B cell (primary cell): ENCODE data around the gene FAM168A. TPM values are rescaled to one million over a fixed set of nuclear protein-coding genes. Genes with fewer than 3 reads are reported as not detected.

Experiments
- ATAC-seq: fragments of 200-7000 bp; cut with Tn5 transposase; one replicate; pipeline ENCODE4 v1.10.0; 2021; ENCODE audit warnings: low read depth, mild to moderate bottlenecking, moderate number of reproducible peaks, moderate library complexity
- CTCF ChIA-PET: fragments of 350-600 bp; sonication (Branson Sonifier 250); formaldehyde crosslinking; loops from one replicate; lab custom pipeline; 2021; ENCODE audit warnings: antibody characterized with exemption, inconsistent platforms; lab: Charles Lee
- POLR2A ChIA-PET: fragments of 350-600 bp; sonication (Branson Sonifier 250); formaldehyde crosslinking; loops from one replicate; lab custom pipeline; 2021; ENCODE audit warnings: antibody characterized with exemption; lab: Charles Lee
- DNase-seq: peaks from one replicate; pipeline ENCODE4 v3.0.0; 2013
- H2AFZ ChIP-seq: 2 replicates; pipeline ENCODE4 v1.6.1; 2012; ENCODE audit warnings: mild to moderate bottlenecking, low read depth, low read length; ENCODE audit not compliant: insufficient read depth, poor library complexity, severe bottlenecking
- H3K27ac ChIP-seq, 2 donors: 1 replicate in 1 of 2; 2 replicates in 1 of 2; pipeline ENCODE4 v1.5.1; 2012 to 2013; ENCODE audit warnings: low read length in 2 of 2, mild to moderate bottlenecking in 2 of 2, moderate library complexity in 1 of 2
- H3K27me3 ChIP-seq, 4 experiments: fragments of 200-600 bp in 1 of 4; sonication (generic) in 1 of 4; replicated peaks in 1 of 4; 1 replicate in 2 of 4; 2 replicates in 2 of 4; pipeline versions ENCODE4 v1.6.1 to v1.7.0; 2013 to 2016; ENCODE audit warnings: low read length in 3 of 4, mild to moderate bottlenecking in 2 of 4, mixed read lengths in 1 of 4, moderate library complexity in 1 of 4; ENCODE audit not compliant: insufficient read depth in 4 of 4, control insufficient read depth in 3 of 4; ENCODE audit errors: control extremely low read depth in 1 of 4
- H3K36me3 ChIP-seq, 2 experiments: replicated peaks in 1 of 2; 1 replicate in 1 of 2; 2 replicates in 1 of 2; pipeline versions ENCODE4 v1.6.1 to v1.7.1; 2013; ENCODE audit warnings: low read length in 1 of 2; ENCODE audit not compliant: insufficient read depth in 2 of 2, control insufficient read depth in 1 of 2; ENCODE audit errors: control extremely low read depth in 1 of 2, extremely low read depth in 1 of 2
- H3K4me1 ChIP-seq, 2 donors: fragments of 200-600 bp in 1 of 2; sonication (generic) in 1 of 2; 1 replicate in 1 of 2; 2 replicates in 1 of 2; pipeline versions ENCODE4 v1.5.1 to v1.6.1; 2013 to 2017; ENCODE audit warnings: low read length in 2 of 2; ENCODE audit not compliant: control insufficient read depth in 2 of 2, insufficient read depth in 2 of 2
- H3K4me2 ChIP-seq: replicated peaks from 2 replicates; pipeline ENCODE3; 2012; ENCODE audit warnings: mild to moderate bottlenecking, low read depth, low read length; ENCODE audit not compliant: poor library complexity, severe bottlenecking
- H3K4me3 ChIP-seq, 5 experiments: fragments of 200-600 bp in 1 of 5; sonication (generic) in 1 of 5; 1 replicate in 3 of 5; 2 replicates in 2 of 5; pipeline versions ENCODE4 v1.5.1 to v1.7.0; 2011 to 2016; ENCODE audit warnings: low read length in 4 of 5, mild to moderate bottlenecking in 4 of 5, low read depth in 2 of 5, control low read depth in 1 of 5, moderate library complexity in 1 of 5; ENCODE audit not compliant: insufficient read depth in 1 of 5; ENCODE audit errors: control extremely low read depth in 1 of 5, extremely low read depth in 1 of 5
- H3K79me2 ChIP-seq: fragments of 200-600 bp; sonication (generic); one replicate; pipeline ENCODE4 v1.6.0; 2016; ENCODE audit warnings: low read length; ENCODE audit not compliant: control insufficient read depth, insufficient read depth
- H3K9ac ChIP-seq: fragments of 200-600 bp; sonication (generic); 2 replicates; pipeline ENCODE4 v1.6.1; 2017; ENCODE audit warnings: mild to moderate bottlenecking, low read length, moderate library complexity
- H3K9me3 ChIP-seq, 3 donors: one replicate each; pipeline versions ENCODE4 v1.6.1 to v1.7.1; 2013; ENCODE audit warnings: low read length in 2 of 3; ENCODE audit not compliant: control insufficient read depth in 2 of 3, insufficient read depth in 1 of 3; ENCODE audit errors: control extremely low read depth in 1 of 3
- H4K20me1 ChIP-seq: 2 replicates; pipeline ENCODE4 v1.6.0; 2012; ENCODE audit warnings: mild to moderate bottlenecking, low read length; ENCODE audit not compliant: insufficient read depth, control insufficient read depth, poor library complexity, severe bottlenecking
- H3K27ac Mint-ChIP-seq: one replicate; pipeline ENCODE4 v1.8.0; 2021; ENCODE audit warnings: mixed read lengths
- H3K27me3 Mint-ChIP-seq: one replicate; pipeline ENCODE4 v1.8.0; 2021; ENCODE audit warnings: mixed read lengths
- H3K4me1 Mint-ChIP-seq: one replicate; pipeline ENCODE4 v1.8.0; 2021; ENCODE audit warnings: mixed read lengths
- H3K4me3 Mint-ChIP-seq: one replicate; pipeline ENCODE4 v1.8.0; 2021; ENCODE audit warnings: mixed read lengths
- H3K9me3 Mint-ChIP-seq: one replicate; pipeline ENCODE4 v1.8.0; 2022; ENCODE audit warnings: mixed read lengths; ENCODE audit not compliant: insufficient read depth
- EZH2 ChIP-seq: IDR thresholded peaks from 2 replicates; pipeline ENCODE4 v1.6.1; 2012; ENCODE audit warnings: borderline replicate concordance, low read depth, mild to moderate bottlenecking, moderate library complexity, low read length; ENCODE audit not compliant: insufficient read depth, poor library complexity, severe bottlenecking
- WGBS: methylation state at CpG from one replicate; pipeline ENCODE4 v1.1.5; 2013; ENCODE audit warnings: missing lambda C conversion rate; ENCODE audit not compliant: insufficient coverage; 5-methylcytosine and 5-hydroxymethylcytosine counted together
- intact Hi-C: fragments of 100-400 bp; cut with micrococcal nuclease; formaldehyde crosslinking; loops from one replicate; pipeline ENCODE4 v1.10.0; 2022
- polyA plus RNA-seq: library from polyadenylated mRNA; depleted of rRNA; stranded (reverse); fragments of >200 nt; gene quantifications from 2 replicates; pipeline ENCODE4 v1.2.3, GENCODE V29; 2012
- total RNA-seq, 2 donors: library from RNA; stranded (reverse); fragments of 120-200 nt in 1 of 2; gene quantifications; 1 replicate in 1 of 2; 2 replicates in 1 of 2; pipeline versions ENCODE4 v1.2.3 to v1.2.4, GENCODE V29; 2013 to 2022
- TF ChIP-seq, protein P1 (sequence below): fragments of 200-600 bp; IDR thresholded peaks from one replicate; pipeline ENCODE4 v1.8.0; 2022; ENCODE audit warnings: antibody characterized with exemption, mild to moderate bottlenecking

Gene FAM168A
- total and polyA plus RNA-seq, 2 donors (not counting 1 experiment from before 2014, with no cell fraction given) = 11.0 to 26.8 TPM

GRCh38 chr11:73598719-73599379 lies 937 bp upstream of the FAM168A start:
- peak overlapping the region; percentile 75 for H3K9ac ChIP-seq
- H3K27me3 ChIP-seq = no peaks in the 10 kb centered on the region
- DNase-seq = no peak
- TF ChIP-seq EZH2 = no peak
- TF ChIP-seq, protein P1, sequence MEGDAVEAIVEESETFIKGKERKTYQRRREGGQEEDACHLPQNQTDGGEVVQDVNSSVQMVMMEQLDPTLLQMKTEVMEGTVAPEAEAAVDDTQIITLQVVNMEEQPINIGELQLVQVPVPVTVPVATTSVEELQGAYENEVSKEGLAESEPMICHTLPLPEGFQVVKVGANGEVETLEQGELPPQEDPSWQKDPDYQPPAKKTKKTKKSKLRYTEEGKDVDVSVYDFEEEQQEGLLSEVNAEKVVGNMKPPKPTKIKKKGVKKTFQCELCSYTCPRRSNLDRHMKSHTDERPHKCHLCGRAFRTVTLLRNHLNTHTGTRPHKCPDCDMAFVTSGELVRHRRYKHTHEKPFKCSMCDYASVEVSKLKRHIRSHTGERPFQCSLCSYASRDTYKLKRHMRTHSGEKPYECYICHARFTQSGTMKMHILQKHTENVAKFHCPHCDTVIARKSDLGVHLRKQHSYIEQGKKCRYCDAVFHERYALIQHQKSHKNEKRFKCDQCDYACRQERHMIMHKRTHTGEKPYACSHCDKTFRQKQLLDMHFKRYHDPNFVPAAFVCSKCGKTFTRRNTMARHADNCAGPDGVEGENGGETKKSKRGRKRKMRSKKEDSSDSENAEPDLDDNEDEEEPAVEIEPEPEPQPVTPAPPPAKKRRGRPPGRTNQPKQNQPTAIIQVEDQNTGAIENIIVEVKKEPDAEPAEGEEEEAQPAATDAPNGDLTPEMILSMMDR = no peak
- peak overlapping the region; percentile 90 for H2AFZ ChIP-seq
- no peaks in the 10 kb centered on the region for H3K36me3 ChIP-seq
- H3K27ac Mint-ChIP-seq = peak overlapping the region; percentile 92
- peak overlapping the region; percentile 77 to 78 for H3K27ac ChIP-seq
- peak overlapping the region; percentile 90 for H3K4me2 ChIP-seq
- H3K4me1 Mint-ChIP-seq = peaks cover 29% of the 10 kb centered on the region
- peak overlapping the region; percentile 68 to 91 (median 71) for H3K4me3 ChIP-seq
- intact Hi-C loops = loop anchor here (1.0 to 10.0 kb wide), 8 partner anchors 26 to 1812 kb away; partner anchors contain the start of genes INPPL1, RAB6A and RNF169
- H3K9me3 ChIP-seq = no peaks in the 10 kb centered on the region
- POLR2A ChIA-PET = interaction anchor here (0.6 to 1.0 kb wide), 7 partner anchors 22 to 876 kb away, joined by 3 to 11 read pairs (median 6); no protein-coding TSS in a partner anchor
- H3K4me3 Mint-ChIP-seq = peak overlapping the region; percentile 91
- peaks cover 16% of the 10 kb centered on the region for H3K79me2 ChIP-seq
- H3K27me3 Mint-ChIP-seq = no peaks in the 10 kb centered on the region
- no peaks in the 10 kb centered on the region for H3K9me3 Mint-ChIP-seq
- 38% methylated on average over 14 of the region's 20 CpGs for WGBS
- no peak for ATAC-seq
- CTCF ChIA-PET = interaction anchor here (0.7 to 1.8 kb wide), 6 partner anchors 26 to 248 kb away, joined by 3 to 7 read pairs (median 5); no protein-coding TSS in a partner anchor
- no peaks in the 10 kb centered on the region for H4K20me1 ChIP-seq
- peaks cover 8 to 15% of the 10 kb centered on the region in 2 donors for H3K4me1 ChIP-seq
